ENCODE results near the gene DDX54. TPM values are rescaled to one million over a fixed set of nuclear protein-coding genes. Genes with fewer than 3 reads are reported as not detected.
A peak's percentile ranks its signal among the peaks of the same experiment; 100 is the strongest.

DDX54 gene
- total RNA-seq (10.3 TPM), polyA plus RNA-seq (54.4 TPM)

GRCh38 chr12:113185180-113186032 lies at the start of gene DDX54, which contains the start of gene RITA1:
Gene DDX54, minus strand, starts transcription at chr12:113185478. Its CDS starts 27 bp downstream, at chr12:113185451.
Gene RITA1, plus strand, starts transcription at chr12:113185721. Its CDS starts 1,026 bp downstream, at chr12:113186747.
- Histone ChIP-seq H3K4me3 (ENCODE audit: low read depth, low read length) (peak within 1 kb of the TSS; percentile 75), H3K4me1 (ENCODE audit: insufficient read depth) (no peaks in the 10 kb centered on the region), H3K27ac (ENCODE audit: low read depth) (peak within 1 kb of the TSS; percentile 96), H3K36me3 (ENCODE audit: insufficient read depth) (no peaks in the 10 kb centered on the region)
- under 1% methylated on average over 89 of the region's 89 CpGs for WGBS
- peak; percentile 31 for DNase-seq (ENCODE audit: extremely low spot score)

DNA sequence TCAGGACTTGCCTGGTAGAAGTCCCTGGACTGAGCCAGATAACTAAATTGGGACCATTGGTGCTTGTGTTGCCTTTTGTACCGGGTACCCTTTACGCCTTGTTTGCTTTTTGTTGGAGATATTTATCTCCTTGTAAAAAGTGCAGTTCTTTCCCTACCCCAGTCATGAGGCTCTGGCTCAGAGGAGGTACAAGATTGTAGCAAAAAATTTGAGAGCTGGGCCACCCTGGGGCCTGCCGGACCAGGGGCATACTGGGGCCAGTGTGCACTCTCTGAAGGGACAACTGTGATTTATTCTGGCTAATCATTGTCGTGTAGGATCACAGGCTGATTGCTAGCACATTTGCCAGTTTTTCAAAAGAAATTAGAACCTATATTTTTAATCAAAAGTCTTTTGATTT lies 49.2 kb upstream of the DDX54 start:
- no peak overlapping the region for H3K27ac ChIP-seq (ENCODE audit: low read depth)
- 86% methylated on average over 4 of the region's 4 CpGs for WGBS
- no peaks in the 10 kb centered on the region for H3K4me1 ChIP-seq (ENCODE audit: insufficient read depth)
- H3K4me3 ChIP-seq (ENCODE audit: low read depth, low read length) = no peak overlapping the region
- no peak for DNase-seq (ENCODE audit: extremely low spot score)
- H3K36me3 ChIP-seq (ENCODE audit: insufficient read depth) = peaks cover 6% of the 10 kb centered on the region

DNA sequence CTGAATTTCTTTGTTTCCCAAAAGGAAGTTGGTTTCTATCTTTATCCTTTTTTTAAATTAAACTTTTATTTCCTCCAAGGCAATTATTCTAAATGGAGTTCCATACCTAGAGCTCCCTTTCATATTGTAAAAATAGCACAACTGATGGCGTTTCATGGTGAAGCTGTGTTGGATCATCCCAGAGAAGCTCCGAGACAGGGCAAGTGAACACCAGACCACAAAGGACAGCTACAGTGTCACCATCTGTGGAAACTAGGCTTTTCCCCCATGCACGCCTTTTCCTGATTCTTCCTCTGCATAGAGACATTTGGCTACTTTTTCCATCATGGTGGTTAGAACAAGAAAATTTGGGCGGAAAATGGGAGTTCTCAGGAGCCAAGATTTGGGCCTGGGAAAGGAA lies 48.7 kb upstream of the DDX54 start:
- H3K36me3 ChIP-seq (ENCODE audit: insufficient read depth) = peaks cover 6% of the 10 kb centered on the region
- DNase-seq (ENCODE audit: extremely low spot score) = no peak
- no peak overlapping the region for H3K4me3 ChIP-seq (ENCODE audit: low read depth, low read length)
- H3K4me1 ChIP-seq (ENCODE audit: insufficient read depth) = no peaks in the 10 kb centered on the region
- H3K27ac ChIP-seq (ENCODE audit: low read depth) = no peak overlapping the region
- 94% methylated on average over 4 of the region's 4 CpGs for WGBS

GRCh38 chr12:113232840-113233585 lies 47.7 kb upstream of the DDX54 start:
- peaks cover 6% of the 10 kb centered on the region for H3K36me3 ChIP-seq (ENCODE audit: insufficient read depth)
- H3K4me1 ChIP-seq (ENCODE audit: insufficient read depth) = no peaks in the 10 kb centered on the region
- peak overlapping the region; percentile 16 for H3K27ac ChIP-seq (ENCODE audit: low read depth)
- 73% methylated on average over 25 of the region's 25 CpGs for WGBS
- no peak overlapping the region for H3K4me3 ChIP-seq (ENCODE audit: low read depth, low read length)
- DNase-seq (ENCODE audit: extremely low spot score) = no peak

- H3K4me3 ChIP-seq (ENCODE audit: low read depth, low read length) = no peak overlapping the region
- H3K27ac ChIP-seq (ENCODE audit: low read depth) = peak overlapping the region; percentile 16
- 93% methylated on average over 18 of the region's 18 CpGs for WGBS
- H3K36me3 ChIP-seq (ENCODE audit: insufficient read depth) = peaks cover 6% of the 10 kb centered on the region
- DNase-seq (ENCODE audit: extremely low spot score) = no peak
- H3K4me1 ChIP-seq (ENCODE audit: insufficient read depth) = no peaks in the 10 kb centered on the region
Measured at GRCh38 chr12:113232089-113232839, 47.0 kb upstream of the DDX54 start.

- 89% methylated on average over 8 of the region's 8 CpGs for WGBS
- Histone ChIP-seq H3K27ac (ENCODE audit: low read depth) (no peak overlapping the region), H3K4me3 (ENCODE audit: low read depth, low read length) (no peak overlapping the region), H3K36me3 (ENCODE audit: insufficient read depth) (peaks cover 11% of the 10 kb centered on the region), H3K4me1 (ENCODE audit: insufficient read depth) (no peaks in the 10 kb centered on the region)
- no peak for DNase-seq (ENCODE audit: extremely low spot score)
Measured at GRCh38 chr12:113231235-113232088, 46.2 kb upstream of the DDX54 start.

DNA sequence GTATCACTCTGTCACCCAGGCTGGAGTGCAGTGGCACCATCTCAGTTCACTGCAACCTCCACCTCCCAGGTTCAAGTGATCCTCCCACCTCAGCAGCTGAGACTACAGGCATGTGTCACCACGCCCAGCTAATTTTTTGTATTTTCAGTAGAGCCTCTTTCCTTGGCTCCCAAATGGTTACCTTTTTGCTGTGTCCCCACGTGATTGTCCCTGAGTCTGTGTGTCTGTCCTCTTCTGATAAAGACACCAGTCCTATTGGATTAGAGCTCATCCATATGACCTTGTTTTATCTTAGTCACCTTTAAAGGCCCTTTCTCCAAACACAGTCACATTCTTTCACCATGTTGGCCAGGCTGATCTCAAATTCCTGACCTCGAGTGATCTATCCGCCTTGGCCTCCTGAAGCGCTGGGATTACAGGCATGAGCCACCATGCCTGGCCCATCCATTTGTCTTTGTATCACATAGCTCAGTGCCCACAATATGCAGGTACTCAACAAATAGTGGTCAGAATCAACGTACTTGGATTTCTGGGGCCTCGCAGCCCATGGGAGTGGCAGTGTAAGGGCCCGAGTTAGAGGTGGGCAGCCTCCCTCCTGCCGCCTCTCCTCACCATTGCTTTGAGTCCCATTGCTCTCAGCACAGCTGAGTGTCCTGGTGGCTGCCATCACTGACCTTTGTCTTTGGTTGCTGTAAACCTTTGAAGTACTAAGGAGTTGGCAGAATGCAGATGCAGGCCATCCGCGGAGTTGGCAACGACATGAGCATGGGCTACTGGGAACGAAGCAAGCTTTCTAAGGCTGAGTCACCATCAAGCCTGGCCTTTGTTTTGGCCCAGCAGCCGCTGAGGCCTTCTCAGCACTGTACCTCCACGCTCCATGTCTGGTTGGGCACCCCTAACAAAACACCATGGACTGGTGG lies 45.3 kb upstream of the DDX54 start:
- Histone ChIP-seq H3K4me1 (ENCODE audit: insufficient read depth) (no peaks in the 10 kb centered on the region), H3K27ac (ENCODE audit: low read depth) (no peak overlapping the region), H3K4me3 (ENCODE audit: low read depth, low read length) (no peak overlapping the region), H3K36me3 (ENCODE audit: insufficient read depth) (peaks cover 11% of the 10 kb centered on the region)
- no peak for DNase-seq (ENCODE audit: extremely low spot score)
- 95% methylated on average over 15 of the region's 15 CpGs for WGBS

GRCh38 chr12:113228394-113229028 lies 43.2 kb upstream of the DDX54 start:
- DNase-seq (ENCODE audit: extremely low spot score) = no peak
- H3K4me1 ChIP-seq (ENCODE audit: insufficient read depth) = no peaks in the 10 kb centered on the region
- no peak overlapping the region for H3K27ac ChIP-seq (ENCODE audit: low read depth)
- peaks cover 9% of the 10 kb centered on the region for H3K36me3 ChIP-seq (ENCODE audit: insufficient read depth)
- WGBS = 77% methylated on average over 5 of the region's 5 CpGs
- no peak overlapping the region for H3K4me3 ChIP-seq (ENCODE audit: low read depth, low read length)

DNA sequence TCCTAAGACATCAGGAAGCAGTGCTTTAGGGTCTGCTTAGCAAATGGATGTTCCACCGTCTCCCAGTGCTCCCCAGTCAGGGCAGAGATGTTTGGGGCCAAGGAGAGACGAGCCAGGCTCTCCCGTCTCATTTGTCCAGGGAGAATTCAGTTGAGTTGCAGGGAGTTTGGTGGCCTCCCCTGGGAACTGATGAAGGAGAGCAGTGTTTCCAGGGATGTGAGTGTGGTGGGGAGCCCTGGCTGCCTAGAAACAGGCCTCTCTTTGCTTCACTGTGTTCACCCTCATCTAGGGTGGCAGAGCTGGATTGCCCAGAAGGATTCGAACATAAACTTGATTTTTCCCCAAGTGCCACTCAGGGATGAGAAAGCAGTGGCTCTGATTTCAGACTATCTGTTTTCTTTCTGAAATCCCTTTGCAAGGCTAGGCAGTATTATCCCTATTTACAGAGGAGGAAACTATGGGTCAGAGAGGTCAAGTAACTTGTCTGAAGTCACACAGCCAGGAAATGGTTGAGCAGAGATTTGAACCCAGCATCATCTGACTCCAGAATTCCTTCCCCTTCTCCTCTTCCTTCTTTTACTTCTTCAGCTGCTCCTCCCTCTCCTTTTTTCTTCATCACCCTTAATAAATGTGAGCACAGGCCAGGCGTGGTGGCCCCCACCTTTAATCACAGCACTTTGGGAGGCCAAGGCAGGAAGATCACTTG lies 42.6 kb upstream of the DDX54 start:
- Histone ChIP-seq H3K4me1 (ENCODE audit: insufficient read depth) (no peaks in the 10 kb centered on the region), H3K36me3 (ENCODE audit: insufficient read depth) (peaks cover 6% of the 10 kb centered on the region), H3K4me3 (ENCODE audit: low read depth, low read length) (no peak overlapping the region), H3K27ac (ENCODE audit: low read depth) (no peak overlapping the region)
- DNase-seq (ENCODE audit: extremely low spot score) = no peak
- 93% methylated on average over 5 of the region's 5 CpGs for WGBS

DNA sequence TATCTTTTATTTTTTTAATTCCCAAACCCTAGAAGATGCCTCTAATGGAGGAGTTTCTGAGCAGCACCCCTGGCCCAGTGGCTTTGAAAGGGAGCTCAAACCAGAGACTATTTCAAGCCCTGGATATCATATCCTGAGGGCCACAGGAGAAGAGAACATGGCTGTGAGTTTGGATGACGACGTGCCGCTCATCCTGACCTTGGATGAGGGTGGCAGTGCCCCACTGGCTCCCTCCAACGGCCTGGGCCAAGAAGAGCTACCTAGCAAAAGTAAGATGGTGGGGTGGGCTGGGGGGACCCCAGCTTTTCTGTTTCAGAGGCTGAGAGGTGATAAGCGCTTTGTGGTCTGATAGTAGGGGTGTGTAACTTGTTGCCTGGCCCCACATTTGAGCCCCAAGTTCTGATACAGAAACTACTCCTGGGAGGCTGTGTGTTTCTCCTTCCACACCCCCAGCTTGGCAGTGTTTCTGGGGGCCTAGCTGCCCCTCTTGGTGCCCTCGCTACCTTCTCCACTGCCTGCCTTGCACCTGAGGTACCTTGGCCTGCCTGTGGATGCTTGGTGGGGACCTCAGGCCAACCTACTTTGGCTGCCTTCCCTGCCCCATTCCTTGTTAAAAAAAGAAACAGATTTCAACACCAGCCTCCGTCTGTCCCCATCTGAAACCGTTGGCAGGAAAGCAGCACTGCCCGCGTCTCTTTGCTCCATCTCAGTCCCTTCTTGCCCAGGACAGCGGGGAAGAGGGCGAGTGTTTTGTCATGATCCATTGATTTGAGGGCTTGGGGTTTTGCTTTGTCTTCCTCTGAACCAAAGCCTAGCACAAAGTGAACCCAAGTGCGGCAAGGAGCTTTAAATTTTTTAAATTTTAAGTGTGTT lies 41.7 kb upstream of the DDX54 start:
- WGBS = 82% methylated on average over 13 of the region's 13 CpGs
- Histone ChIP-seq H3K27ac (ENCODE audit: low read depth) (no peak overlapping the region), H3K36me3 (ENCODE audit: insufficient read depth) (peaks cover 5% of the 10 kb centered on the region), H3K4me1 (ENCODE audit: insufficient read depth) (no peaks in the 10 kb centered on the region), H3K4me3 (ENCODE audit: low read depth, low read length) (no peak overlapping the region)
- no peak for DNase-seq (ENCODE audit: extremely low spot score)

Data from urinary bladder (tissue), 4 donors.